ENCODE data around the gene SPOCK1. TPM values are rescaled to one million over a fixed set of nuclear protein-coding genes. Genes with fewer than 3 reads are reported as not detected.

Gene SPOCK1
- total and polyA plus RNA-seq, 4 donors: 0.07 to 0.18 (median 0.17) TPM; not detected in 1

DNA sequence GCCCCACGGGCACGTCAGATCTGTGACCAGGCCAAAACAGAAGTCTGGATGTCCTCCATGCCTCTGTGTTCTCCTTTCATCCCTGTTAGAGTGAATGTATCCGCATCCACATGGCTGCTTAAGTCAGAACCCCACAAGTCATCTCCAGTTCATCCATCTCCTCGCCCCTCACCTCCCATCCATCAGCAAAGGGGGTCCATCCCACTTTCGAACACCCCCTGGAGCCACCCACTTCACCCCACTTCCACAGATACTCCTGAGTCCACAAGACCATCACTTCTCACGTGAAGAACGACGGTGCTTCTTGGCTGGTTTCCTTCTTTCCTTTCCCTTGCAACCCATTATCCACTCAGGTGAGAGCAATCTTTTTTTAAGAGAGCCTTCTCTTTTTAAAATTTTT, 3.5 kb upstream of the SPOCK1 start:
- H3K4me3 ChIP-seq (ENCODE audit: low read depth in 1 of 3, low read length in 3 of 3): no peak overlapping the region
- no peak overlapping the region for H3K9ac ChIP-seq (ENCODE audit: low read depth in 1 of 2, low read length in 2 of 2)
- H3K4me1 ChIP-seq (ENCODE audit: control insufficient read depth in 4 of 4, insufficient read depth in 4 of 4, low read length in 3 of 4): peaks cover 4 to 10% (median 6%) of the 10 kb centered on the region in 4 donors
- H3K27ac ChIP-seq (ENCODE audit: low read depth in 1 of 2, low read length in 2 of 2): no peak overlapping the region
- no peak for TF ChIP-seq GABPA (IDR thresholded peaks at IDR 0.05 in 1 of 2, conservative IDR thresholded peaks at IDR 0.05 in 1 of 2)
- TF ChIP-seq NR2F2 (IDR thresholded peaks at IDR 0.05): no peak
- TF ChIP-seq FOXA1 (IDR thresholded peaks at IDR 0.05): no peak
- no peak for TF ChIP-seq YY1 (IDR thresholded peaks at IDR 0.05)
- no peak for TF ChIP-seq TAF1 (conservative IDR thresholded peaks at IDR 0.05)
- TF ChIP-seq, protein P1, sequence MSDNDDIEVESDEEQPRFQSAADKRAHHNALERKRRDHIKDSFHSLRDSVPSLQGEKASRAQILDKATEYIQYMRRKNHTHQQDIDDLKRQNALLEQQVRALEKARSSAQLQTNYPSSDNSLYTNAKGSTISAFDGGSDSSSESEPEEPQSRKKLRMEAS (IDR thresholded peaks at IDR 0.05): no peak
- no peak for TF ChIP-seq HNF4A (conservative IDR thresholded peaks at IDR 0.05)
- no peak for TF ChIP-seq RAD21 (IDR thresholded peaks at IDR 0.05)
- TF ChIP-seq, protein P2, sequence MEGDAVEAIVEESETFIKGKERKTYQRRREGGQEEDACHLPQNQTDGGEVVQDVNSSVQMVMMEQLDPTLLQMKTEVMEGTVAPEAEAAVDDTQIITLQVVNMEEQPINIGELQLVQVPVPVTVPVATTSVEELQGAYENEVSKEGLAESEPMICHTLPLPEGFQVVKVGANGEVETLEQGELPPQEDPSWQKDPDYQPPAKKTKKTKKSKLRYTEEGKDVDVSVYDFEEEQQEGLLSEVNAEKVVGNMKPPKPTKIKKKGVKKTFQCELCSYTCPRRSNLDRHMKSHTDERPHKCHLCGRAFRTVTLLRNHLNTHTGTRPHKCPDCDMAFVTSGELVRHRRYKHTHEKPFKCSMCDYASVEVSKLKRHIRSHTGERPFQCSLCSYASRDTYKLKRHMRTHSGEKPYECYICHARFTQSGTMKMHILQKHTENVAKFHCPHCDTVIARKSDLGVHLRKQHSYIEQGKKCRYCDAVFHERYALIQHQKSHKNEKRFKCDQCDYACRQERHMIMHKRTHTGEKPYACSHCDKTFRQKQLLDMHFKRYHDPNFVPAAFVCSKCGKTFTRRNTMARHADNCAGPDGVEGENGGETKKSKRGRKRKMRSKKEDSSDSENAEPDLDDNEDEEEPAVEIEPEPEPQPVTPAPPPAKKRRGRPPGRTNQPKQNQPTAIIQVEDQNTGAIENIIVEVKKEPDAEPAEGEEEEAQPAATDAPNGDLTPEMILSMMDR (IDR thresholded peaks at IDR 0.05; ENCODE audit: low read depth, low read length, missing input control): no peak
- no peak for TF ChIP-seq EGR1 (IDR thresholded peaks at IDR 0.05; ENCODE audit: low read depth in 2 of 2)
- TF ChIP-seq JUND (IDR thresholded peaks at IDR 0.05): no peak
- TF ChIP-seq, protein P3, sequence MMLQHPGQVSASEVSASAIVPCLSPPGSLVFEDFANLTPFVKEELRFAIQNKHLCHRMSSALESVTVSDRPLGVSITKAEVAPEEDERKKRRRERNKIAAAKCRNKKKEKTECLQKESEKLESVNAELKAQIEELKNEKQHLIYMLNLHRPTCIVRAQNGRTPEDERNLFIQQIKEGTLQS (IDR thresholded peaks at IDR 0.05): no peak
- H3K36me3 ChIP-seq (ENCODE audit: control insufficient read depth in 4 of 4, insufficient read depth in 3 of 4, low read depth in 1 of 4, low read length in 3 of 4): no peaks in the 10 kb centered on the region
- H3K27me3 ChIP-seq (ENCODE audit: control insufficient read depth in 4 of 4, insufficient read depth in 4 of 4, low read length in 3 of 4): peaks cover 0 to 8% (median 5%) of the 10 kb centered on the region in 4 donors
- WGBS: 62% methylated on average over 8 of the region's 8 CpGs
- no peak for DNase-seq (ENCODE audit: low spot score)
- H3K9me3 ChIP-seq (ENCODE audit: control insufficient read depth in 4 of 4, low read length in 3 of 4): no peaks in the 10 kb centered on the region

DNA sequence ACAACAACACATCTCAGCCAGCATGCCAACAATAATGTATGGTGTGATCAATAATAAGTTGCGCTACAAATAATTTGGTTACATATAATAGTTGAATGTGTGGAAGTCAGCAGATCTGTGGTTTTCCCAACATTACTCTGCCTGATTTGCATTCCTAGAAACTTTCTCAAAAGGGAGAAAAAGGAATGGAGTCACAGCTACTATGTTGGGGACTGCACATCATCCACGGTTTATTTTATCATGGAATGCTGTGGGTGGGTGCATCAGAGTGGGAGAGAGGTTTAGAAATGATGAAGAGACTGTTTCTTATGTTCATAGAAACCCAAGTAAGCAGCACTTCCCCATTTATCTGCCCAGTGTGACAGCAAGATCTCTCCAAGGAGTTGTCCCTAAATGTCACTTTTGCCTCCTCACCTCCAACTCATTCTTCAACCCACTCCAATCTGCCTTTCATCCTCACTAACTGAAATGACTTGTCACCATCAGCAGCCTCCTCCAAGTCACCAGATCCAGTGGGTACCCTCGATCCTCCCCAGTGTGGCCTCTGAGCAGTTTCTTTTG, 2.8 kb upstream of the SPOCK1 start:
- 65% methylated on average over 3 of the region's 3 CpGs for WGBS
- no peak for DNase-seq (ENCODE audit: low spot score)
- Histone ChIP-seq H3K36me3 (ENCODE audit: control insufficient read depth in 4 of 4, insufficient read depth in 3 of 4, low read depth in 1 of 4, low read length in 3 of 4) (no peaks in the 10 kb centered on the region), H3K27ac (ENCODE audit: low read depth in 1 of 2, low read length in 2 of 2) (no peak overlapping the region), H3K9ac (ENCODE audit: low read depth in 1 of 2, low read length in 2 of 2) (no peak overlapping the region), H3K27me3 (ENCODE audit: control insufficient read depth in 4 of 4, insufficient read depth in 4 of 4, low read length in 3 of 4) (peaks cover 0 to 8% (median 6%) of the 10 kb centered on the region in 4 donors), H3K4me1 (ENCODE audit: control insufficient read depth in 4 of 4, insufficient read depth in 4 of 4, low read length in 3 of 4) (peaks cover 4 to 10% (median 6%) of the 10 kb centered on the region in 4 donors), H3K9me3 (ENCODE audit: control insufficient read depth in 4 of 4, low read length in 3 of 4) (no peaks in the 10 kb centered on the region), H3K4me3 (ENCODE audit: low read depth in 1 of 3, low read length in 3 of 3) (no peak overlapping the region)
- no peak for TF ChIP-seq RXRA (IDR thresholded peaks at IDR 0.05)
- no peak for TF ChIP-seq HNF4G (IDR thresholded peaks at IDR 0.05)
- no peak for TF ChIP-seq RAD21 (IDR thresholded peaks at IDR 0.05)
- TF ChIP-seq, protein P2 (IDR thresholded peaks at IDR 0.05; ENCODE audit: low read depth, low read length, missing input control): no peak
- no peak for TF ChIP-seq JUND (IDR thresholded peaks at IDR 0.05)
